ENCODE data around the gene BRINP3. TPM values are rescaled to one million over a fixed set of nuclear protein-coding genes. Genes with fewer than 3 reads are reported as not detected.

Gene BRINP3
- total RNA-seq, 4 donors from 2014 or later: 2.4 TPM; not detected in 3

GRCh38 chr1:190262538-190262937 is 215.1 kb downstream of the BRINP3 start:
- no peak for TF ChIP-seq CTCF (IDR thresholded peaks at IDR 0.05; ENCODE audit: low read depth)

- no peak for TF ChIP-seq CTCF (IDR thresholded peaks at IDR 0.05; ENCODE audit: low read depth)
These were observed 218.2 kb downstream of the BRINP3 start for GRCh38 chr1:190259424-190259823.

GRCh38 chr1:190258003-190258402 is 219.7 kb downstream of the BRINP3 start:
- no peak for TF ChIP-seq CTCF (IDR thresholded peaks at IDR 0.05; ENCODE audit: low read depth)

GRCh38 chr1:190252046-190252445 is 225.6 kb downstream of the BRINP3 start:
- TF ChIP-seq CTCF (IDR thresholded peaks at IDR 0.05; ENCODE audit: low read depth): no peak

GRCh38 chr1:190250368-190250767 is 227.3 kb downstream of the BRINP3 start:
- TF ChIP-seq CTCF (IDR thresholded peaks at IDR 0.05; ENCODE audit: low read depth): no peak

- TF ChIP-seq CTCF (IDR thresholded peaks at IDR 0.05; ENCODE audit: low read depth): no peak
These were observed 233.3 kb downstream of the BRINP3 start for GRCh38 chr1:190244406-190244805.

- no peak for TF ChIP-seq CTCF (IDR thresholded peaks at IDR 0.05; ENCODE audit: low read depth)
These were observed 234.6 kb downstream of the BRINP3 start for GRCh38 chr1:190243056-190243455.
